GM21447 (cell line): ENCODE results near the gene VN1R4.
"Not testable (repeated sequence)": the region's sequence is repeated elsewhere in the genome, so short reads cannot be mapped to it uniquely, and the experiment has no call there.

Source experiments
- ATAC-seq: cut with Tn5 transposase; IDR thresholded peaks from one replicate; pipeline ENCODE4 v1.9.1; 2021; ENCODE audit not compliant: unreplicated experiment

VN1R4 gene, protein sequence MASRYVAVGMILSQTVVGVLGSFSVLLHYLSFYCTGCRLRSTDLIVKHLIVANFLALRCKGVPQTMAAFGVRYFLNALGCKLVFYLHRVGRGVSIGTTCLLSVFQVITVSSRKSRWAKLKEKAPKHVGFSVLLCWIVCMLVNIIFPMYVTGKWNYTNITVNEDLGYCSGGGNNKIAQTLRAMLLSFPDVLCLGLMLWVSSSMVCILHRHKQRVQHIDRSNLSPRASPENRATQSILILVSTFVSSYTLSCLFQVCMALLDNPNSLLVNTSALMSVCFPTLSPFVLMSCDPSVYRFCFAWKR

DNA sequence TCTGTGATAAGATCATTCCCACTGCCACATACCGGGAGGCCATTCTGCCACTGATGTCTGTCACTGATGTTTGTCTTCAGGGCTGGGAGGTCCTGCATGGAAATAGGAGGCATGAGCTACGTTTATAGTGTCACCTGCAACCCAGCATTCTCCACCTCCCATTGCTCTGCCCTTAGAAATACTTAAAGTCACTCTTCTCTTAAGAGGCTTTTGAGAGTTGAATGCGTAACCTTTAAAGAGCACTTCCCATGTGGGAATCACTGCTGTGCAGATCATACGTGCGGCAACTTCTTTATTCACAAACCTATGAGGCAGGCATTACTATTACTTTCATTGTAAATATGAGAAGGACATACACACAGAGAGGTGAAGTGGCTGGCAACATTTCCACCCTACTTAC, at the start of gene VN1R4:
TSS of gene VN1R4 (minus strand) at position 101 of the 400 bp plus-strand sequence. CDS start at position 43, 58 bp downstream.
- not testable (repeated sequence) for ATAC-seq

DNA sequence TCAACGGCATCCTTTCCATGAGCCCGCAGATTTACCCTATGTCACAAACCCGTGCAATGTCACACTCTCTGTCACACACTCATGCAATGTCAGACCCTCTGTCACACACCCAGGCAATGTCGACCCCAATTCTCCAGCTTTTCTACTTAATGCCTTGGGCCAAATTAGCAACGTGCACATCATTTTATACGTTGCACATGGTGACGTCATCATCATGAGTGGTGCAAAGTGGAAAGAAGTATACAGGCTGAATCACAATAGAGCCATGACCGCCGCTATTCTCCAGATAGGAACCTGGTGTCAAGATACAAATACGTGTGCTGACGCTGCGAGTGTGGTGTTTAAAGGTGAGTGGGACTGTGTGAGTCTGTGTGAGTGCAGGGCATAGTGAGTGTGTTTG, 44.4 kb upstream of the VN1R4 start:
- no peak for ATAC-seq

DNA sequence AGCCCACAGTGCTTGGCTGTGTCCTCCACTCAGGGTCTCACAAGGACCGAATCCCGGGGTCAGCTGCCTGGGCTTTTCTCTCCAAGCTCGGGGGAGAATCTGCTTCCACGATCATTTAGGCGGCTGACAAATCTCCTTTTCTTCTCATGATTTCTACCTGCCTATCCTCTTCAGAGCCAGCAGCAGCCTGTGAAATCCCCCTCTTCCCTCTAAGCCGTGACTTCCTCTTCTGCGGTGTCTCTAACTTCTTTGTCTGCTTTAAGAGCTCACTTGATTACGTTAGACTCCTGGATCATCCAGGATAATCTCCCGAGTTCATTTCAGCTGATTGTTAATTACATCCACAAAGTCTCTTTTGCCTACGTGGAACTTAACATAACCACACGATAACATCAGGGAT, 43.5 kb upstream of the VN1R4 start:
- no peak for ATAC-seq

DNA sequence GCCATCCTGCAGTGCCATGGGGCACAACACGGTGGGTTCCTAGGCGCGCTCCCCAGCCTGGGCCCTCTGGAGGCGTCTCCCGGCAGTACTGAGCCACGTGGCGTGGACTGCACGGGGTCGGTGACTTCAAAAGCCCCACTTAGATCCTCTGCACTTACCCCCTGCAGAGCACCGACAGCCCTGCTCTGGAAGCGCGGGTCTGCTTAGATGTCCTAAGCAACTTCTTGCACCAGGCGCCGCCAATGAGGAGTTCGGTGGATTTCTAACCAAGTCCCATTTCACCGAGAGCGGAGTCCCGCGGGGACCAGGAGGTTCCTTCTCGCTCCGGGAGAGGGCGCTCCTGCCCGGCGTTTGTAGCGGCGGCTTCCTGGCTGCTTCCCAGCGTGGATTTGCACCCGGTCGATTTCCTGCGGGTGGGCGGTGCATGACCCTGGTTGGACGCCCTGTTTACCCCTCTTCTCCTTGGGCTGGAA, 40.9 kb upstream of the VN1R4 start:
- no peak for ATAC-seq

DNA sequence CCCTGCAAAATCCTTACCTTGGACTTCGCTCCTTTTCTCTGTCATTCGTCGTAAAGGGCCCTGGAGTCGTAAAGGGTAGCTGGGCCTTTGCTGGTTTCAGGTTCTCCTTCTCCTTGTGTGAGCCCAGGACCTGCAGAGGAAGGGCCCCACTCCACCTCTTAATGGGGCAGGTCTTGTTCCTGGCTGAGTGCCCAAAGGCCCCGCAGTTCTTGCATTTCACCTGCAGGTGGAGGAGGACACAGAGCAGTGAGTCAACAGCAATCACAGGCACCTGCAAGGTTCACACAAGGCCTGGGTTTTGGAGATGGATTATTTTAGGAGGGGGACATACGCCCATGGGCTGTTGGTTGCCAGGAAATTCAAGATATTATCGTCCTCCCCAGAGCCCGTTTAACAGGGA, 33.8 kb upstream of the VN1R4 start:
- ATAC-seq = not testable (repeated sequence)

DNA sequence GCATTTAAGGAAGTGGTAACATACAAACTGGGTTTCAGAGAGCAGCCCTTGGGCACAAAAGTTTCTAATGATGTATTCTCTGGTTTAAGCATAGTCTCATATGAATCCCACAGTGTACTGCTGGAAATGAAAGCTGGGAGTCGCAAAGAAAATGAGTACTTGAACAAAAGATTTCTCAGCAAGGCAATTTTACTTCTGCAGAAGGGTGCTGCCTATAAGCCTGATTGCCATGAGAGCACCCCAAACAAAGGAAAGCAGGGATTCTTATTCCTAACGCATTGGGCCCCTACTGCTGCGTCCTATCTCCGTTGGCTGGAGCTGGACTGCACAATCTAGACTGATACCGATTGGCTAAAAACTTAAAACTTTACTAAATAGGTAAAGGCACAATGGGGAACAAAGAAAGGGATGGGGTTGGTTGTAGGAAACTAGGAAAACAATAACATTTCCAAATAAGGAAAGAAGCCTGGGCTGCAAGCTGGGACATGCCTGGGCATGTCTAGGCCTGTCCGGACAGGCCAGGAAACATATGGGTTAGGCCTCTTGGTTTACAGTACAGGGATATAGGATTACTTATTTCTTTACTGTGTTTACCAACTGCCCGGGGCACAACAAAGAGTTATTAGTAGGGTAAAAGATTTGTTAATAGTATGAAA, 27.4 kb upstream of the VN1R4 start:
- no peak for ATAC-seq

DNA sequence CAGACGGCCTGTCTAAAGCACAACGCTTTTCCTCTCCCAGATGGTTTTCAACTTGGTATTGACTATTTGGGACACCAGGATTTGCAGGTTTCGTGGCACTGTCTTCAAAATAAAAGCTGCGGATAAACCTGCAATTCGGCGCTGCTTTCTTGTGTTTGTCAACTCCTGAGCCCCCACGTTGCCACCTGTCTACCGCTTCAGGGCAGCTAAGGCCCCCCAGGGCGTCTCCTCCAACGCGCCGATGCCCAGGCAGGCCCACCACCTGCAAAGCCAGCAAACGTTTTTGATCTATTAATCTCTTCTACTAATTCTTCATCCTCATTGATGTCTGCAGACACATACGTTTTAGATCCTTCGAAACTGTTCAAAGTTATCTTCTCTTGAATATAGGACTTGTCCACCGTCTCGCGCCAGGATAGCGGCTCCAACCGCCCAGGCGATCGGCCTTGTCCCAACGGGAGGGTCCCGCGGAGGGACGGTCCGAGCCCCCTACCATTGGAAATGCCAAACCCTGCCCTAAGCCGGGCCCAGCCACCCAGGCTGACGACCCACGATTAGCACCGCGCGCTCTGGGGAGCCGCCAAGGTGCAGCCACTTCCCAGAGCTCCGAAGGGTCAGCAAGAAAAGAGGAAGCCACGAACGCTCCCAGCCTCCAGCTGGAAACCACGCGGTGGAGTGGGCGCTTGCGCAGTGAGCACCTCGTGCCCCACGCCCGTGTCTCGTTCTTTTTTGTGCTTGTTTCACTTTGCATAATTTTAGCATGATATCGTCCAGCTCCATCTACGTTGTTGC, 23.4 kb upstream of the VN1R4 start:
- no peak for ATAC-seq

DNA sequence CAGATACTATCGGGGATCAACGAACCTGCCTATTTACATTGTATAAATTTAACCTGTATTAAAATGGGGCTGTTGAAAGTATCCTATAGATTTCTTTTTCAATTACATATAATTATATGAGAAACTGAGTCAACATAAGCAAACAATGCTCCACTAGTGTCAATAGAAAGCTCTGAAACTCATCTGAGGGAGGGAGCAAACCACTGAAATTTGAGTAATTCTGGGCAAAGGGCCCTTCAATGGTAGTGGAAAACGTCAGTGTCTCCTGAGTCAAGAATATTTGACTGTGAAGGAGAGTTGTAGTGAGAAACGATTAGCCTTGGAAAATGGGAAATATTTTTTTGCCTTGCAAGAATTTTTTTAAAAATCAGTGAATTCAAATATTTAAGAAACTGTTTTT, 17.6 kb upstream of the VN1R4 start:
- no peak for ATAC-seq

DNA sequence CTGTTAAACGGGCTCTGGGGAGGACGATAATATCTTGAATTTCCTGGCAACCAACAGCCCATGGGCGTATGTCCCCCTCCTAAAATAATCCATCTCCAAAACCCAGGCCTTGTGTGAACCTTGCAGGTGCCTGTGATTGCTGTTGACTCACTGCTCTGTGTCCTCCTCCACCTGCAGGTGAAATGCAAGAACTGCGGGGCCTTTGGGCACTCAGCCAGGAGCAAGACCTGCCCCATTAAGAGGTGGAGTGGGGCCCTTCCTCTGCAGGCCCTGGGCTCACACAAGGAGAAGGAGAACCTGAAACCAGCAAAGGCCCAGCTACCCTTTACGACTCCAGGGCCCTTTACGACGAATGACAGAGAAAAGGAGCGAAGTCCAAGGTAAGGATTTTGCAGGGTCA, 14.4 kb upstream of the VN1R4 start:
- not testable (repeated sequence) for ATAC-seq

DNA sequence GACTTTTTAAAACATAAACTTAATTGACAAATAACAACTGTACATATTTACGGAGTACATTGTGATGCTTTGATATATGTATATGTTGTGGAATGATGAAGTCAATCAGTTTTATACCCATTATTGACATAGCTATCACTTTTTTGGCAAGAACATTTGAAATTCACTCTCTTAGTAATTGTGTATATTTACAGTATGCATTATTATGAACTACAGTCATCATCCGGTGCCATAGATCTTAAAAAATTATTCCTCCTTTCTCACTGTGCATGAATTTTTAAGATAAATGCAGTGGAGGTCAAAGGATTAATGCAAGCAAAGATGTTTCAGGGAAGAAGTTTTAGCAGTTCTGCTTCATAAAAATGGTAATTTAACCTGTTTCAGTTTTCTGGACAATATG, 8.0 kb upstream of the VN1R4 start:
- ATAC-seq = no peak

DNA sequence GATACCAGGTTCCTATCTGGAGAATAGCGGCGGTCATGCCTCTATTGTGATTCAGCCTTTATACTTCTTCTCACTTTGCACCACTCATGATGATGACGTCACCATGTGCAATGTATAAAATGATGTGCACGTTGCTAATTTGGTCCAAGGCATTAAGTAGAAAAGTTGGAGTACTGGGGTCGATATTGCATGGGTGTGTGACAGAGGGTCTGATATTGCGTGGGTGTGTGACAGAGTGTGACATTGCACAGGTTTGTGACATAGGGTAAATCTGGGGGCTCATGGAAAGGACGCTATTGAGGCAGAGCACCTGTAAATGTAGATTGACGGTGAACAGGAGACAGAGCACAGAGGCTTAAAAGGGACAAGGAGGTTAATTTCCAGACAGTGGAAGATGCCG, 4.5 kb upstream of the VN1R4 start:
- no peak for ATAC-seq

DNA sequence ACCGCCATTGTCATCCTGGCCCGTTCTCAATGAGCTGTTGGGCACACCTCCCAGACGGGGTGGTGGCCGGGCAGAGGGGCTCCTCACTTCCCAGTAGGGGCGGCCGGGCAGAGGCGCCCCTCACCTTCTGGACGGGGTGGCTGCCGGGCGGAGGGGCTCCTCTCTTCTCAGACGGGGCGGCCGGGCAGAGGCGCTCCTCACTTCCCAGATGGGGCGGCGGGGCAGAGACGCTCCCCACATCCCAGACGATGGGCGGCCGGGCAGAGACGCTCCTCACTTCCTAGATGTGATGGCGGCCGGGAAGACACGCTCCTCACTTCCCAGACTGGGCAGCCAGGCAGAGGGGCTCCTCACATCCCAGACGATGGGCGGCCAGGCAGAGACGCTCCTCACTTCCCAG, 2.3 kb upstream of the VN1R4 start:
- not testable (repeated sequence) for ATAC-seq

DNA sequence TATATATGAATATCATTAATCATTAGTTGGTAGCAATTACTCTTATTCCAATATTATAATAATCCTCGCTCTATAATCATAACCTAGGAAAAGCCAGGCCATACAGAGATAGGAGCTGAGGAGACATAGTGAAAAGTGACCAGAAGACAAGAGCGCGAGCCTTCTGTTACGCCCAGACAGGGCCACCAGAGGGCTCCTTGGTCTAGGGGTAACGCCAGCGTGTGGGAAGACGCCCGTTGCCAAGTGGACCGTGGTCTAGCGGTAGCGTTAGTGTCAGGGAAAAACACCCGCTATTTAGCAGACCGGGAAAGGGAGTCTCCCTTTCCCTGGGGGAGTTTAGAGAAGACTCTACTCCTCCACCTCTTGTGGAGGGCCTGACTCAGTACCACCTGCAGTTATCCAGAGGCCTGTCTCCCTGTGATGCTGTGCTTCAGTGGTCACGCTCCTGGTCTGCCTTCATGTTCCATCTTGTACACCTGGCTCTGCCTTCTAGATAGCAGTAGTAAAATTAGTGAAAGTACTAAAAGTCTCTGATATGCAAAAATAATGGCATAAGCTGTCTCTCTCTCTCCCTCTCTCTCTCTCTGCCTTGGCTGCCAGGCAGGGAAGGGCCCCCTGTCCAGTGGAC, 9.7 kb downstream of the VN1R4 start, which contains the start of gene VN1R2:
TSS of gene VN1R2 (plus strand) at position 578 of the 628 bp plus-strand sequence. CDS start 84 bp downstream, outside the sequence.
- not testable (repeated sequence) for ATAC-seq

DNA sequence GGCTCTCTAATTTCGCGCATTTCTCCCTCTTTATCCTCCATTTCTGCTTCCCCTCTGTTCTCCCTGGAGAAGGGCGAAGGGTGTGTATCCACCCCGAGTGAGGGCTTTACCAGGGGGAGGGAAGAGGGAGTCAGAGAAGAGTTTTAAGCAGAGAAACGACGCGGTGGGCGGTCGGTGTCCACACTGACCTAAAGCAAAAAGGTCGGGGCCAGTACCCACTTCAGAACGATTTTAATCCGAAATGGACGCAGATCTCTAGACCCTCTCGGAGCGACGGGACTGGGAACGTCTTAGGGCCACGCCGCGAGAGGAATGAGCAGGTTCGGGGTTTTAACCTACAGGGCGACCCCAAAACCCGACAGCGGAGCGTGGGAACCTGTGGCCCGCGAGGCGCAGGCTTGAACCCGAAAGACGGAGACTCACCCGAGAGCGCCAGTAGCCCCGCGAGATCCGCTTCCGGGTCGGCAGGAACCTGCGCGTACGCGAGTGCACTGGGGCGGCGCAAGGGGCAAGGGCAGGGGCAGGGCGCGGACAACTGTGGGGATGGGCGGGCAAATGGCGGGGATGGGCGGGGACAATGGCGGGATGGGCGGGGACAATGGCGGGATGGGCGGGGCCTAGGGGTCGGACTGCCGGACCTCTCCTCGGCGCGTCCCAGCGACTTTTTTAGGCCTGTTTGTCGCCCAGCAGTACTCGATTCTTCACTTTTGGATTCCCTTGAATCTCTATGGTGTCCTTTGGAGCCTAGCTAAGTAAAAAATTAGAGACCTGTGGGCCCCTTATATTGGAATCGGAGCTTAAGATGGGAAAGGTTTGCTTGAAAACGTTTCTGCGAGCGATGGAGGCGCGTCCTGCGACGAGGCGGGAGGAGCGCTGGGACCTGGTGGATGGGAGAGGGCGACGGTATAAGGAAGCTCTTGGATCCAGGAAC, 12.8 kb downstream of the VN1R4 start, which contains the start of gene ZNF677:
TSS of gene ZNF677 (minus strand) at position 463 of the 931 bp plus-strand sequence. CDS start 3,323 bp downstream, outside the sequence.
- ATAC-seq = no peak

DNA sequence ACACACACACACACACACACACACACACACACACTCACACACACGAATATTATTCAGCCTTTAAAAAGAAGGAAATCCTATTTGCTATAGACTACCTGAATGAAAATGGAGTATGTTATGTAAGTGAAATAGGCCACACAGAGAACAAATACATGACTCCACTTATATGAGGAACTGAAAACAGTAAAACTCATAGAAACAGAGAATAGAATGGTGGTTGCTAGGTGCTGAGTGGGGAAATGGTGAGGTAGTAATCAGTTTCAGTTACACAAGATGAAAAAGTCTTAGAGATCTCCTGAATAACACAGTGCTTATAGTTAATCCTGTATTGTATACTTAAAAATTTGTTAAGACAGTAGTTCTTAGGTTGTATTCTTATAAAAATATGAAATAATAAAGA, 21.0 kb downstream of the VN1R4 start:
- no peak for ATAC-seq

DNA sequence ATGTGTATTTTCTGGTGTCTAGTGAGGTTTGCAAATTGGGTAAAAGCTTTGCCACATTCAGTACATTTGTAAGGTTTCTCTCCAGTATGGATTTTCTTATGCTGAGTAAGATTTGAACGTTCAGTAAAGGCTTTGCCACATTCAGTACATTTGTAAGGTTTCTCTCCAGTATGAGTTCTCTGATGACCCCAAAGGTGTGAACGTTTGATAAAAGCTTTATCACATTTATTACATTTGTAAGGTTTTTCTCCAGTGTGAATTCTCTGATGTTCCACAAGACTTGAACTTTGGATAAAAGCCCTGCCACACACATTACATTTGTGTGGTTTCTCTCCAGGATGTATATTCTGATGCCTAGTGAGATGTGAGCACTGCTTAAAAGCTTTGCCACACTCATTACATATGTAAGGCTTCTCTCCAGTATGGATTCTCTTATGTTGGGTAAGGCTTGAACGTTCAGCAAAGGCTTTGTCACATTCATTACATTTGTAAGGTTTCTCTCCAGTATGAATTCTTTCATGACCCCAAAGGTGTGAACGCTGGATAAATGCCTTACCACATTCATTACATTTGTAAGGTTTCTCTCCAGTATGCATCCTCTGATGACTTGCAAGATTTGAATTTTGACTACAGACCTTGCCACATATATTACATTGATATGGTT, 30.3 kb downstream of the VN1R4 start:
- ATAC-seq = no peak

DNA sequence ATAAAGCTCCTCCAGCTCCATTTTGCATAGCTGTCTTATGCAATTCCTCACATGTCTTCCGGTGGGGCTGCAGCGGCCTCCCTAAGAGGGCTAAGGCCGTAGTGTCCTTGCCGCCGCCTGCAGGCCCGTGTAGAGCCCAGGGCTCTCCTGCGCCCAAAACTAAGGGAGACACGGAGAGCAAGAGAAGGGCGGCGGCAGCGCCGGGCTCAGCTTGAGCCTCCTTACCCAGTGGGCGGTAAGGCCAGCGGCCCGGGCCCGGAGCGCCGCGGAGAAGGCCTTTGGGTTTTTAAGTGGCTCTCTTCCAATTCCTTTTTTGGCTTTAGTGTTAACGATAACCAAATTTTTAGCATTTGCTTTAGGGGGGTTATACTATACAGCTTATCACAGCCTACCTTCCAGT, 42.9 kb downstream of the VN1R4 start:
- ATAC-seq = no peak

DNA sequence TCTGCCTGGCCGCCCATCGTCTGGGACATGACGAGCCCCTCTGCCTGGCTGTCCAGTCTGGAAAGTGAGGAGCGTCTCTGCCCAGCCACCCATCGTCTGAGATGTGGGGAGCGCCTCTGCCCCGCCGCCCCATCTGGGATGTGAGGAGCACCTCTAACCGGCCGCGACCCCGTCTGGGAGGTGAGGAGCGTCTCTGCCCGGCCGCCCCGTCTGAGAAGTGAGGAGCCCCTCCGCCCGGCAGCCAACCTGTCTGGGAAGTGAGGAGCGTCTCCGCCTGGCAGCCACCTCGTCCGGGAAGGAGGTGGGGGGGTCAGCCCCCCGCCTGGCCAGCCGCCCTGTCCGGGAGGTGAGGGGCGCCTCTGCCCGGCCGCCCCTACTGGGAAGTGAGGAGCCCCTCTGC, 44.8 kb downstream of the VN1R4 start:
- not testable (repeated sequence) for ATAC-seq
